Sigmoid colon (tissue), 7 donors: Measurements from ENCODE around the gene DOCK3. TPM values are rescaled to one million over a fixed set of nuclear protein-coding genes. Genes with fewer than 3 reads are reported as not detected.
"Not testable (repeated sequence)": the region's sequence is repeated elsewhere in the genome, so short reads cannot be mapped to it uniquely, and the experiment has no call there.

ENCODE experiments used
- DNase-seq: peaks from one replicate; pipeline ENCODE4 v3.0.0-alpha.2; 2019
- H3K27ac ChIP-seq, 4 donors: fragments of 200-600 bp; sonication (generic); one replicate each; pipeline ENCODE4 v1.5.1; 2016 to 2019; ENCODE audit warnings: mild to moderate bottlenecking in 1 of 4
- H3K27me3 ChIP-seq, 3 donors: fragments of 200-600 bp; sonication (generic); one replicate each; pipeline ENCODE4 v1.5.1; 2019; ENCODE audit warnings: mild to moderate bottlenecking in 1 of 3
- H3K36me3 ChIP-seq, 4 donors: fragments of 200-600 bp; sonication (generic); one replicate each; pipeline ENCODE4 v1.5.1; 2016 to 2019
- H3K4me1 ChIP-seq, 4 donors: fragments of 200-600 bp; sonication (generic); one replicate each; pipeline ENCODE4 v1.5.1; 2017 to 2019
- H3K4me3 ChIP-seq, 4 donors: fragments of 200-600 bp; sonication (generic); one replicate each; pipeline ENCODE4 v1.5.1; 2017 to 2019; ENCODE audit warnings: mild to moderate bottlenecking in 2 of 4, moderate library complexity in 1 of 4
- H3K9me3 ChIP-seq, 4 donors: fragments of 200-600 bp in 3 of 4; sonication (generic) in 3 of 4; one replicate each; pipeline versions ENCODE4 v1.5.1 to v1.6.1; 2013 to 2019
- EP300 ChIP-seq, 4 donors: sonication (generic); formaldehyde crosslinking; IDR thresholded peaks; one replicate each; pipeline ENCODE4 v1.6.1; 2017; ENCODE audit warnings: antibody characterized with exemption in 4 of 4
- POLR2A ChIP-seq, 2 donors: fragments of 450-650 bp; IDR thresholded peaks; one replicate each; pipeline ENCODE4 v1.6.1; 2016; ENCODE audit warnings: antibody characterized with exemption in 2 of 2, mild to moderate bottlenecking in 2 of 2, moderate library complexity in 2 of 2
- POLR2AphosphoS5 ChIP-seq, 4 donors: sonication (generic); formaldehyde crosslinking; IDR thresholded peaks; one replicate each; pipeline ENCODE4 v1.6.1; 2017; ENCODE audit warnings: antibody characterized with exemption in 4 of 4
- WGBS, 2 donors: extraction: QIAGEN DNeasy Blood & Tissue Kit; methylation state at CpG; one replicate each; pipeline ENCODE4 v1.1.7; 2013; 5-methylcytosine and 5-hydroxymethylcytosine counted together
- intact Hi-C: fragments of 100-400 bp; cut with DNase I; formaldehyde crosslinking; loops from one replicate; pipeline ENCODE4 v1.15.1; 2023
- polyA plus RNA-seq, 3 donors: library from polyadenylated mRNA; stranded (reverse); fragments of 200-250 nt; gene quantifications; one replicate each; pipeline ENCODE4 v1.2.3, GENCODE V29; 2013
- total RNA-seq, 4 donors: library from RNA; depleted of rRNA; stranded (reverse); fragments of >200 nt; gene quantifications; one replicate each; pipeline ENCODE4 v1.1.0, GENCODE V29; 2016
- TF ChIP-seq, protein P1 (sequence below), 4 experiments: fragments of 450-650 bp in 3 of 4; fragments of 200-600 bp in 1 of 4; IDR thresholded peaks; one replicate each; pipeline ENCODE4 v1.5.1; 2016 to 2019; ENCODE audit warnings: antibody characterized with exemption in 4 of 4, mild to moderate bottlenecking in 3 of 4, moderate library complexity in 2 of 4
- donor health status: healthy with polysubstance abuse.
- donor health status: Bipolar disorder and iron deficiency.
- donor health status: healthy.

Gene DOCK3
- total and polyA plus RNA-seq, 7 donors = 0.25 to 4.4 (median 3.3) TPM; not detected in 2

DNA sequence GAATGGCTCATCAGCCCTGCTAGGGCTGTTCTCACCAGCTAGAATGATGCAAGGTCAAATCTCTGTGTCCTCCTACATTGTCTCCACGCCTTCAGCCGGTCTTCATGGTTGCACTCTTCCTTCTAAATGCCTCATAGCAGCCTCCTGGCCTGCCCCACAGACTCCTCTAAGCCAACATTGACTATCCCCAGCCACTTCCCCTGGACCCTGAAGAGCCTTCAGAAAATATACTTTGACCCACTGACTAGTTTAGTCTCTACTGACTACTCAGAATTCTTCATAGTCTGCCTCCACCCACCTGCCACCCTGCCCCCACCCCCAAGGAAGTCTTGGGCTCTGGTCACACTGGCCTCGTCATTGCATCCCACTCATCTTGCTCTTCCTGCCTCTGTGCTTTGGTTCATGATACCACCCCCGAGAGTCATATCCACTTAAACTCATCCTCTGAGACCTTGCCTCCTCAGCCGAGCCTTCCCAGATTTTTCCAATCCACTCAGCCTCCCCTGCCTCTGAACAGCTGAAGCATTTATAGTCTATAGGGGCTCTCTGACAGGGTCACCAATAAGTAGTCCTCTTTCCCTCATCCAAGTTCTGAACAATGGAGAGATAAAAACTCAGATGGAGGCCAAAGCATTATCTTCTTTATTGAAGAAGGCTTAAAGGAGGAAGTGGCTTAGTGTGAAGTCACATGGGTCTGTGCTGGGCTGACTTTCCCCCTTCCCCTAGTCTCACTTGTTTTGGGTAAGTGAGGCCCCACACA, 9.5 kb upstream of the DOCK3 start:
- DNase-seq = no peak
- no peaks in the 10 kb centered on the region for H3K27me3 ChIP-seq
- H3K36me3 ChIP-seq = no peaks in the 10 kb centered on the region
- intact Hi-C loops = no loop called here
- WGBS, 2 donors = 83 to 85% methylated on average over 5 of the region's 5 CpGs
- no peaks in the 10 kb centered on the region for H3K9me3 ChIP-seq
- no peak overlapping the region for H3K27ac ChIP-seq
- no peak overlapping the region for H3K4me3 ChIP-seq
- no peaks in the 10 kb centered on the region for H3K4me1 ChIP-seq
- TF ChIP-seq EP300 (IDR thresholded peaks at IDR 0.05) = no peak
- TF ChIP-seq, protein P1, sequence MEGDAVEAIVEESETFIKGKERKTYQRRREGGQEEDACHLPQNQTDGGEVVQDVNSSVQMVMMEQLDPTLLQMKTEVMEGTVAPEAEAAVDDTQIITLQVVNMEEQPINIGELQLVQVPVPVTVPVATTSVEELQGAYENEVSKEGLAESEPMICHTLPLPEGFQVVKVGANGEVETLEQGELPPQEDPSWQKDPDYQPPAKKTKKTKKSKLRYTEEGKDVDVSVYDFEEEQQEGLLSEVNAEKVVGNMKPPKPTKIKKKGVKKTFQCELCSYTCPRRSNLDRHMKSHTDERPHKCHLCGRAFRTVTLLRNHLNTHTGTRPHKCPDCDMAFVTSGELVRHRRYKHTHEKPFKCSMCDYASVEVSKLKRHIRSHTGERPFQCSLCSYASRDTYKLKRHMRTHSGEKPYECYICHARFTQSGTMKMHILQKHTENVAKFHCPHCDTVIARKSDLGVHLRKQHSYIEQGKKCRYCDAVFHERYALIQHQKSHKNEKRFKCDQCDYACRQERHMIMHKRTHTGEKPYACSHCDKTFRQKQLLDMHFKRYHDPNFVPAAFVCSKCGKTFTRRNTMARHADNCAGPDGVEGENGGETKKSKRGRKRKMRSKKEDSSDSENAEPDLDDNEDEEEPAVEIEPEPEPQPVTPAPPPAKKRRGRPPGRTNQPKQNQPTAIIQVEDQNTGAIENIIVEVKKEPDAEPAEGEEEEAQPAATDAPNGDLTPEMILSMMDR (IDR thresholded peaks at IDR 0.05) = no peak
- no peak for TF ChIP-seq POLR2AphosphoS5 (IDR thresholded peaks at IDR 0.05)
- no peak for TF ChIP-seq POLR2A (IDR thresholded peaks at IDR 0.05)

DNA sequence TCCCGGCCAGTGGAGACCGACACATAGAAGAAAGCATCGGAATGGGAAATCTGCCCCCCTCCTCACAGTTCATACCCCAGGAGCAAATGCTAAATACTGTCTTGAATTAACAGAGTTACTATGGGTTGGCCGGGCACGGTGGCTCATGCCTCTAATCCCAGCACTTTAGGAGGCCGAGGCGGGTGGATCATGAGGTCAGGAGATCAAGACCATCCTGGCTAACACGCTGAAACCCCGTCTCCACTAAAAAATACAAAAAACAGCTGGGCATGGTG, 8.9 kb upstream of the DOCK3 start:
- H3K27ac ChIP-seq, H3K36me3 ChIP-seq, H3K4me1 ChIP-seq, H3K27me3 ChIP-seq, H3K4me3 ChIP-seq, H3K9me3 ChIP-seq, intact Hi-C loops: not testable (repeated sequence)
- DNase-seq = peak; percentile 36
- 78 to 87% methylated on average over 9 of the region's 9 CpGs for WGBS, 2 donors

DNA sequence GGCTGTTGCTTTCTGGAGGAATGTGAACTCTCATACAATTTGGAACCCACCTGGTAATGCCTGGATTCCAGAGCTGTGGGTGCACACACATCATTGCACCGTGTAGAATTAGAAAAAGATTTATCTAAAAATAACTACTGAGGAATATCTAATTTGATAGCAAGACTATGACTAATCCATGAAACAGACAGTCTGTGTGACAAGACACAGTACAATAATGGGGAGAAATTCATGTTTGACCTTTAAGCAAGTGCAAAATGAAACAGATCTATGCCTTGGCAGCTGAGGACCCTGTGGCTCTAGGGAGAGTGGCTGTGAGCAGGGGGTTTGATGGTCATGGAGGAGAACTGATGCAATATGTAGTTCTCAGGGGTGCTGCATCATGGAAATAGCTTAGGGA, 7.9 kb upstream of the DOCK3 start:
- Histone ChIP-seq H3K36me3 (no peaks in the 10 kb centered on the region), H3K27ac (no peak overlapping the region), H3K4me3 (no peak overlapping the region), H3K9me3 (no peaks in the 10 kb centered on the region), H3K27me3 (no peaks in the 10 kb centered on the region), H3K4me1 (peaks cover 0 to 5% (median 0%) of the 10 kb centered on the region in 4 donors)
- intact Hi-C loops = no loop called here
- no peak for DNase-seq
- TF ChIP-seq, protein P1 (IDR thresholded peaks at IDR 0.05) = no peak
- TF ChIP-seq EP300 (IDR thresholded peaks at IDR 0.05) (no peak), POLR2AphosphoS5 (IDR thresholded peaks at IDR 0.05) (no peak), POLR2A (IDR thresholded peaks at IDR 0.05) (no peak)
- WGBS, 2 donors = 57 to 76% methylated on average over 1 of the region's 1 CpG

- WGBS, 2 donors = 31 to 59% methylated on average over 4 of the region's 4 CpGs
- intact Hi-C loops = loop anchor here (5.0 to 10.0 kb wide), 2 partner anchors 99 to 713 kb away; partner anchors contain the start of gene MANF
- no peak for DNase-seq
- Histone ChIP-seq H3K36me3 (no peaks in the 10 kb centered on the region), H3K4me1 (peaks cover 0 to 18% (median 13%) of the 10 kb centered on the region in 4 donors), H3K27ac (no peak overlapping the region), H3K9me3 (no peaks in the 10 kb centered on the region), H3K4me3 (no peak overlapping the region), H3K27me3 (peaks cover 0 to 2% (median 1%) of the 10 kb centered on the region in 3 donors)
- no peak for TF ChIP-seq EP300 (IDR thresholded peaks at IDR 0.05)
- TF ChIP-seq POLR2AphosphoS5 (IDR thresholded peaks at IDR 0.05) = peak in 1 of 4 donors; percentile 29
These were observed 3.4 kb upstream of the DOCK3 start for GRCh38 chr3:50671331-50671730.

DNA sequence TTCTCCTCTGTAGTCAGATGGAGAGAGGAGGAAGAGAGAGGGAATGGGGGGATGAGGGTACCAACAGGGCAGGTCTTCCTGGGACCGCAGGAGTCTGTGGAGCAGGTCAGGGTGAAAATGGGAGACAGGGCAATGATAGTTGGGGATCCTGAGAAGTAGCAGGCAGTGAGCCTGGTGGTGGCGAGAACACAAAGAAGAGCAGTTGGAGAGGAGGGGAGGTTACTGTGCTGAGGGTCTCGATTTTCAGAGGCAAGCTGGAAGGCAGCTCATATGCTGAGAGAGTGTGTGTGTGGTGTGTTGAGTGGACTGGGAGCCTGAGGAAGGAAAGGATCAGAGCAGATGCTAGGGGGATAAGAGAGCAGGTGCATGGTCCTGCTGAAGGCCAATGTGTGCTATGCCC, 2.1 kb upstream of the DOCK3 start:
- Histone ChIP-seq H3K36me3 (no peaks in the 10 kb centered on the region), H3K9me3 (no peaks in the 10 kb centered on the region), H3K27ac (no peak overlapping the region), H3K27me3 (peaks cover 0 to 15% (median 12%) of the 10 kb centered on the region in 3 donors), H3K4me3 (no peak overlapping the region), H3K4me1 (peaks cover 0 to 18% (median 13%) of the 10 kb centered on the region in 4 donors)
- DNase-seq = no peak
- no peak for TF ChIP-seq POLR2AphosphoS5 (IDR thresholded peaks at IDR 0.05)
- TF ChIP-seq, protein P1 (IDR thresholded peaks at IDR 0.05) = no peak
- TF ChIP-seq EP300 (IDR thresholded peaks at IDR 0.05) = no peak
- TF ChIP-seq POLR2A (IDR thresholded peaks at IDR 0.05) = no peak
- 83 to 90% methylated on average over 3 of the region's 3 CpGs for WGBS, 2 donors
- intact Hi-C loops = loop anchor here (5.0 to 10.0 kb wide), 2 partner anchors 100 to 712 kb away; partner anchors contain the start of gene MANF
